EL (cell line): ENCODE results near the gene CNKSR3.

Experiments used
- DNase-seq: peaks from one replicate; pipeline ENCODE4 v3.0.0-alpha.2; 2016

Gene CNKSR3

DNA sequence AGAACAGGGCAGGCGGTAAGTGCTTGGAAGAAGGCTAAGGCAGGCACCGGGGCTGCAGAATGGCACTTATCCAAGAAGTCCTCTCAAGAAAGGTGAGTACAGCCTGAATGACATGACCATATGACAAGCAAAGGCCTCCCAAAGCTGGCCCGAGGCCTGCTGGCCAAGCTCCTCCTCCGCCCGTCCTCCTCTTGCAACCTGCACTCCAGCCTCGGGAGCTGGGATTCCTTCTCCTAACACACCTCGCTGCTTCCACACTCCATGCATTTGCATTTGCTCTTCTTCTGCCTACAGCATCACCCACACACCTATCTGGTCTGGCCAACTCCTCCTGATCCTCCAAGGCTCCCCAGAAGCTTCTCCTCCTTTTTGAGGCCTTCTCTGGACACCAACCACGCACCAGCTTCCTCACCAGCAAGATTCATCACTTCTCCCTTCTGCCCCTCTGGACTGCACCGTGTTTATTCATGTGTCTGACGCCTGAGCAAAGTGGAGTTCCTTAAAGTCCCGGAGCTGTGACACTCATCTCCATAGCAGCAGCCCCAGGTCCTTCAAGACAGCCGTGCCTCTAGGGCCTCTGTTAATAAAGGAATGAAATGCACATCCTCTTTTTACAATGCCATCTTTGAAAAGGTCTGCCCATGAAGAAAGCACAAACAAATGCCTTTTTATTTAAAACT, 32.3 kb downstream of the CNKSR3 start:
- no peak for DNase-seq

DNA sequence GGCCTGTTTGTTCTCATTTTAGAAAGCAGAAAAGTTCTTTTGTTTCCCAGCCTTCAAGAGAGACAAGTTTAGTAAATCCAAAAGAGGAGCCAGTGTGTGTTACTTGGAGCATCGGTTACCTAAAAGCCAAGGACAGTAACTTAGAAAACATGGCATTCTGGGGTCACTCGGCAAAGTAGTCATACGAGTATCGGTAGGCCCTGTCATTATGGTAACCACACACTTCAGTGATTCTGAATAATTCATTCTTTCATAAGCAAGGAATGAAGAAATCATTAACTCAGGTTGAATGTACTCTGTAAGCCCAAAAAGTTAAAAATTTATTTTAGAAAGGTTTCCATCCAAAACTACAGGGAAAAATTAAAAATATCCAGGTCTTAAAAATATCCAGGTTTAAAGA, 34.0 kb downstream of the CNKSR3 start:
- no peak for DNase-seq

DNA sequence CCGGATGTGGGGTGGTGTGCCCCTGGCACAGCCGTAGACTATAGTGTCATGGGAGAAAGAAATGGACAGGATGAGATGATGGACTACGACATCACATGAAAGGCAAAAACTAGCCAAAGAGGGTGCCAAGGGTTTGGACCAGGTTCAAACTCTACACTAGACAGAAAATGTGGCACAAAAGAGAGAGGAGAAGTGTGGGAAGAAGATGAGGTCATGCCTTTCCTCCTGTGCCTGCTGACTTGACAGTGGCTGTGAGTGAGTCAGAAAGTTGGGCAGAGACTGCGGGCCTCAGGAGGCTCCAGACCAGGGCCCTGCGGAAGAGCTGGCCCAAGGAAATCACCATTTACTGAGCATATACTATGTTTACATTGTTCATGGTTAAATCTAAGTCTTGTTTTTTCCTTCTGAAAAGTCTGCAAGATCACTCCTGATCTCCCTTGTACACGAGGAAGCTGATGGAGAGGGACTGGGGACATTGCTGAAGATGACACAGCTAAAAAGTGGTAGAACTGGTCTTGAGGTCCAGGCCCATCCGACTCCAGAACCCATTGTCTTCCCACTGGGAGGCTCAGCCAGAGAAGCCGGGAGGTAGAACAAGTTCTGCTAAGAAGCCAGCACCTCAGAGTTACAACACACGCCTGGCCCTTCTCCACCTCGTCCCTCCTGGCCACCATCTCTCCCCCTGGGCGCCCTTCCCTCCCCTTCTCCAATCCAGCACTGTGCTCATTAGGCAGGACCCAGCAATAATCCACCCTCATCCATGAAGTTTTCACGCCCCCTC, 35.6 kb downstream of the CNKSR3 start:
- DNase-seq: peak; percentile 88

DNA sequence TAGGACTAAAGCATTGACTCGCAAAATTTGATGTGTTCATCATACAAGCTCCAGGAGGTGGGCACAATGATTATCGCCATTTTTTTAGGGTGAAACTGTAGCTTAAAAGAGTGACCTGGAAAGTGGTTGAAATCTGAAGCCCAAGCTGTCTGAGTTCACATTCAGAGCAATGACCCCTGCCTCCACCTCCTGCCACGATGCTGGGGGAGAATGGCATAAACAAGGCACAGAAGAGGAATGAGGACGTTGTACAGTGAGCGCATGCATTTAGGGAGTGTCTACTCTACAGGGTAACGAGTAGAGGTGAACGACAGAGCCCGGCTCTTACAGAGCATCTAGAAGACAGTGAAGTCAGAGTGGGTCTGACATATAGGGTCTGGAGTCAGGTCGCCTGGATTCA, 37.2 kb downstream of the CNKSR3 start:
- no peak for DNase-seq

DNA sequence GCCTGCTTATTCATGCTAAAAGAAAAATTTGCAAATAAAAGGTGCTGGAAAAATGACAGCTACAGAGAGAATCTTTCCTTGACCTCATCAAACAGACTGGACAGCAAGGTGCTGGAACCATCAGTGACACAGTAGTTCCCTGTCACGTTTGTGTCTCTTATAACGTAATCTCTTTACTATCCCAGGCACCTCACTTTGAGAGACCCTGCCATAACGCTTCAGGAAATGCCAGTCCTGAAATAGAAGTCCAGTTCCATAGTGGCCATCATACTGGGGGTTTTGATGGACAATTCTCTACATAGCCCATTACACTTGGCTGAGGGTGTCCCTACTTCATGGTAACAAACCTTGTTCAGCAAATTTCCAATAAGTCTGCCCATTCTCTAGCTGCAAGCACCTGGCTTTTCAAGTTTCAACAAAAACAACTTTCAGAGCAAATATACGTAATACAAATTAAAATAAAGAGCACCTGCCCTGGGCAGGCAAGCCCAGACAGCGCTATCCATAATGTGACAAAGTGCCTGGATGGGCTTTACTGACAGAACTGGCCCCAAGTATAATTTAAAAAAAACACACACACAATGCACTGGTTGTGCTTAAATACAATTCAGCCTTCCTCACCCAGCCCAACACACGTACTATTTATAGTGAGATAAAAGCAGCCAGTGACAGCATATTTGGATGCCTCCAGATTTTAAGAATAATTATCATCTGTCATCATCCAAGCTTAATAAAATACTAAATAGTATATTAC, 38.7 kb downstream of the CNKSR3 start:
- DNase-seq: no peak

DNA sequence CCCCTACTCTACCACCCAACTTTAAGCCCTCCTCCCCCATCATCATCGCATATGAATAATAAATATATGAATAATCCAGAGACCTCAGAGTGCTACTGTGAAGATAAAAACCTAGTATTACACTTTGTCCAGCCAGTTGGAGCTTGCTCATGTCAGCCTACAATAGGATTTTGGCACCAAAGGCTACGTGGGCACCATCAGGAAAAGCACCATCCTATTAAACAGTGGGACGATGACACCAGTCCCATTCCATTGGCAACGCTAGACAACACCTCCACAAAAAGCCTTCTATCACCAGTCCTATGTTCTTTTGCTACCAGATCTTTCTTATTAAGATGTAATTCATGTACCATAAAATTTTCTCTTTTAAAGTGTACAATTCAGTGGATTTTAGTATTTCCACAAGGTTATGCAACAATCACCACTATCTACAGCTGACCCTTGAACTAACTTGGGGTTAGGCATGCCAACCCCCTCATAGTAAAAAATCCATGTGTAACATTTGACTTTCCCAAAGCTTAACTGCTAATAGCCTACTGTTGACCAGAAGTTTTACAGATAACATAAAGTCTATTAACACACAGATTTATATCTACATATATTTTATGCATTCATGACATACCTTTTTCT, 41.1 kb downstream of the CNKSR3 start:
- no peak for DNase-seq

DNA sequence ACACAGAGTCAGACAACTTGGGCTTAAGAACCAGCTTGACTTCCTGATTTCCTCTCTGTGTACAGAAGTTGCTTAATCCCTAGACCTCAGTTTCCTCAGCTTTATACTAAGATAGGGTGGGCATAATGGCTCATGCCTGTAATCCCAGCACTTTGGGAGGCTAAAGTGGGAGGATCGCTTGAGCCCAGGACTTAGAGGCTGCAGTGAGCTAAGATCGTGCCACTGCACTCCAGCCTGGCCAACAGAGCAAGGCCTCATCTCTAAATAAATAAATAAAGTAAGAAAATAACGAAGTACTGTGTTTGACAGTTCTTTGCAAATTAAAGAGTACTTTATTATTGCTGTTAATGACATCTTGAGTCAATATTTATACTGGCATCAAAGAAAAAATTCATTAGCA, 41.7 kb downstream of the CNKSR3 start:
- DNase-seq: no peak

DNA sequence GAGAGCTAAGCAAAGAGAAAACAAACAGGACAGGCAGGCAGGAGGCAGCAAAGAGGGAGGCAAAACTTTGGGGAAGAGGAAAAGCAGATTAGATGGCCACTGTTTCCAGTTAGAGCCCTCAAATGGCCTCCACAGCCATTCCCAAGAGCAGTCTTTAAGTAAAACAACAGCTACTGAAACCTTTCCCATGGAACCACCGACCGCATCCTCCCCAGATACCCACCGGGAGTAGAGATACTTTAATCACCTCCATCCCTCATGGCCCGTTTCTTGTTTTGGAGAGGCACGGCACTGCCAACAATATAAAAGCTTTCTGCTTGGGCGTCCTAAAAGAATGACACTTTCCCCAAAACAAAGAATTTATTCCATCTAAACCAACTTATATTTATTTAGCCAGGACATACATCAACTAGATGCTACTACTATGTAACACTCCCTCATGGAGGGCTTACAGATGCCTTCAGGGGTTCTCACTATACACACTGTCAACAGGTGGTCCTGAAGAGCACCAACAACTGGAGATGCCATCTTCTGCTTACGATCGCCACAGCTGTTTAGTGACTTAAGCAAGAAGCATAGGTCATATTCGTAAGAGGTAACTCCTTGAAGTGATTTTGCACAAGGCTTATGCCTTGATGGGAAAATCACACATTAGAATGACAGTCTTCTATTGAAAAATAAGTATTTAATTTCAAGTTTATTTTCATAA, 43.4 kb downstream of the CNKSR3 start:
- DNase-seq: no peak

DNA sequence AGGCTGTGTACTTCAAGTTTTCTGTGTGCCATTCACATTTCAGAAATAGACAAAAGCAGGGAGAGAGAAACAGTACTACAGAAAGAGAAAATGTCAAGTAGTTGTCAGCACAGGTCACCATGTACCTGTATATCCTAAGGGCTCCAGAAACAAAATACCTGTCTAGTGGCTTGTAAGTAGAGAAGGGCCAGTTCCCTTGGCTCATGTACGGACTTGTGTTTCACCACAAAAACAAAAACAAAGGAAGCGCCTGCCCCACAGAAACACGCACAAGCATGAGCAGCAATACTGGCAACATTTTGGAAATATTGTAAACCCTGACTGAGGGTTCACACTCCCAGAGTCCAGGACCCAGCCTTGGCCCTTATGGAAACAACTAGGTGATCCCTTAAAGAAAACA, 44.3 kb downstream of the CNKSR3 start:
- DNase-seq: no peak

DNA sequence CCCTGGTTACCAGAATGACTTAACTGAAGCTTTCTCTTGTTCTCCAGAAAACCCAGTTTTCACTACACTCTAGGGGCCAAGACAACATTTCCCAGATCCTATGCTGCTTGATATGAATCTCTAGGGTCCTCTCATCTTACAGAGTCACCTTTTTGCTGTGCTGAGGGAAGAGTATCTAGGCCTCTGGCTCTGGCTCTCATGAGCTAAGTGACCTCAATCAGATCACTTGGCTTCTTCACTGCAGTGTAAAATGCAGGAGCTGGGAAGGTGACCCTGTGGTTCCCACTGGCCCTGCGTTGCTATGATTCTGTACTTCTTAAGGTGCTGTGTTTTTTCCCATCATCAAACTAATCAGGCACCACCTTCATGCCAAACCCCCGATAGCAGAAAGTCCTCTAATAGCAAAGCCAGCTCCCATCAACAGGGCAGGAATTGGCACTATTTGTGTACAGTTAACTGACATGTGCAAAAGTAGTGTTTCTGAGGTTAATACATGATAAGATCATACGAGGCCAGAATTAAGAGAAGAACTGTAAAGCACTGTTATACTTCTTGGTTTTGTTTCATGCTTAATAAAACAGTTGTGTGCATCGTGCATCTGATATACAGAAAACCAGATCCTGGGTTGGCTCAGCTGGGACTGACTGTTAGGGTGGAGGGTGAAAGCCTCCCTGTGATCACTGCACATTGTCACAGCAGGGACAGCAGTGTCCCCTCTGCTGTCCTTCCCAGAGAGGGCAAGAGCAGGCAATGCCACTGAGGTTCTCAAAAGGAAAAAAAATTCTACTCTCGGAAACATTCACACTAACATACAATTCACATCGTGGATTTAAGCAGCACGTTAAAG, 46.7 kb downstream of the CNKSR3 start:
- no peak for DNase-seq

DNA sequence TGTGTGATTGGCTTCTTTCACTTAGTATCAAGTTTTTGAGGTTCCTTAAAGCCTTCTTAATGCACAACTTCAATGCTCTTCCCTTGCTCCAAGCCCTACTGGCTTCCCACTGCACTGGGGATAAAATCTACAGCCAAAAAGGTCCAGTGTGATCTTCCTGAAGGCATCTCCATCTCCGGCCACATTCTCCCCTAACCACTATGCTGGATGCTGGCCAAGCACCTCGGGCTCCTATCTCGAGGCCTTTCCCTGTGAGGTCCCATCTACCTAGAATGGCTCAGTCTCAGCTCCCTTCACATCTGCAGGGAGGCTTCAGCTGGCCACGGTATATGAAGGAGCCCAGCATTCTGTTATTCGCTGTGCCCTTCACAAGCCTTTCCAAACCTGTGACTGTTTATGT, 48.1 kb downstream of the CNKSR3 start:
- peak; percentile 26 for DNase-seq

DNA sequence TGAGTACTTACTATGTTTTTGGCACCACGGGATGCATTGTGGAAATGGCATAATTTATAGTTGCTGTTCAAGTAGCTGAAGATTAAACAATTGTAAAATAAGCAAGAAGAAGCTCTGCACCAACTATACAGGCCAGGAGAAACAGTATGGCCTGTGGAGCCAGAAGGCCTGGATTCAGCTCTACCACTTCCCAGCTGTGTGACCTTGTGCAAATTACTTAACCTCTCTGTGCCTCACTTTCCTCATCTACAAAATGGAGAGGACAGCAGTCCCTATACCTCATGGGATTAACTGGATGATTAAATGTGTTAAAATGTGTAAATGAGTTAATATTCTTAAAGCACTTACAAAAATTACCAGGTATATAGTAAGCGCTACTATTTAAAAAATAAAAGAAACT, 49.1 kb downstream of the CNKSR3 start:
- no peak for DNase-seq

DNA sequence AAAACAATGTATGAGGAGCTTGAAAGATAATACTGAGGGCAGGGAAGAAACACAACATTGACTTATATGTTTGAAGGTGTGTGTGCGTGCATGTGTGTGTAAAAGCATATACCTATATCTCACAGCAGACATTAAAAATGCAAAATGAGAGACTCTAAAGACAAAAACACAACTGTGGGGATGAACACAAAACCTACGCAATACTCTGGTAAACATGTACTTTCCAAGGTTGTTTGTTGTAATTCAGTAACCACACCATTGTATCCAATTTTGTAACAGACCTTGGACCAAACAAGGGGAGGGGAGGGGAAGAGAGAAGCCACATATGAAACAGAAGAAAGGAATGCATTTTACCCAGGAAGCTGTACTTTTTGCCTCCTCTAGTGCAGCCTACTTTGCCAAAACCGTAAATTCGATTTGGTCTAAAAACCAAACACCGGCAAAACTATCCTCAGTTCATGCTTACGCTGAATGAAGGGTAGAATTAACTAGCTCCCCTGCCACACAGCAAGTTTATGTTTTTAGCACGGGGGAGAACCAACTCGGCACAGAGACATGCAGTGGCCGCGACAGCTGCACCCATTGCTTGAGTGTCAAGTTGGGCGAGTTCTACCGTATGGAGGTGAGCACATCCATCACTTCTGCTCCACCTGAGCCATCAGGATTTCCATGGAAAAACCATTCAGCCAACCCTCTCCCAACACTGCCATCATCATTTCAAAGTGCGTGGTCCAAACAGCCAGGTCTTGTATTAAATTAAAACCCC, 50.0 kb downstream of the CNKSR3 start:
- DNase-seq: peak; percentile 60

DNA sequence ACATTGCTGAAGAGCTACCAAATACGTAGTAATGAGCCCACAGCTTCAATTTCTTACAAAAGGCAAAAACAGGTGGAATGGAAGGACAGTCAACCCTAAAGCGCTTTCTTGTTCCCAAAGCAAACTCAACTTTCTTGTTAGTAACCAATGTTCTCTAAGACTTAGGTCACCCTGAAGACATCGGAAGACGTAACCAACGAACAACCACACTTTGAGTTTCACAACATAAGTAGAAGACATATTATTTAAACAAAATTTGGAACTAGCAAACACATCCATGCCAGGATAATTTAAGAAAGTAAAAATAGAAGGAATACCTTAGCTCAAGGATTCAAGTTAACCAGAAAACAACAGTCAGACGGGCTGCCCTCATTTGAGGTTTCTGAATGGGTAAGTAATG, 51.0 kb downstream of the CNKSR3 start:
- DNase-seq: no peak

DNA sequence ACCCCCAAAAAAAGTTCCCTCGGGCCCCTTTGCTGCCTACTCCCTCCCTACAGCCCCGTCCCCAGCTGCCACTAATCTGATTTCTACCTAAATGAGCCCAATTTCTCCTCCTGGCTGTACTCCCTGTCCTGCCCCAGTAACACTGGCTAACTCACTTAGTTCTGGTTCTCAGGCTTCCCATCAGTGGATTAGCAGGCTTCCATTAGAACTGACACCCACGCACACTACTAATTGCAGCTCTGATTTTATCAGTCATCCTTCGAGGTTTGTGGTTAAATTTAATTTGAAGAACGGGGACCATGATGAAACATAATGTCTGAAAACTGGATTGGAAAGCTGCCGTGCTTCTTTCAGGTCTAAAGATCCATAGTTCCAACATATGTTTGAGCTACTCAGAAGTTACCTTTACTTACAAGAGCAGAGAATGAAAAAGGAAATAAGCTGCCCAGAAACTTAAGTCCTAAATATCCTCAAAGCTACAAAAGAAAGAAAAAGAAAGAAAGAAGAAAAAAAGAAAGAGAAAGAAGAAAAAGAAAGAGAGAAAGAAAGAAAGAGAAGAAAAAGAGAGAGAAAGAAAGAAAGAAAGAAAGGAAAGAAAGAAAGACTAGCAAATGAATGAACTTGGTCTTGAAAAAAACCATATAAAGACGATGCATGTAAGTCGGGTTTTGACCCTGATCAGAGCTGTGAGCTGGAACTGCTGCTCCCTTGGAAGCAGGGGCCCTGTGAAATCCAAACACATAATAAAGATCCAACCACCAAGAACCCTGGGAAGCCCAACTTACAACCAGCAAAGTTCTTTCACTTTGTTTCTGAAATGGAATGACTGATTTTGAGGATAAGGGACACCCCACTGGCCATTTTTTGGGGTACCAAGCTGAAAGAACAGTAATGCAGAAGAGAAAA, 51.7 kb downstream of the CNKSR3 start:
- peak; percentile 37 for DNase-seq

DNA sequence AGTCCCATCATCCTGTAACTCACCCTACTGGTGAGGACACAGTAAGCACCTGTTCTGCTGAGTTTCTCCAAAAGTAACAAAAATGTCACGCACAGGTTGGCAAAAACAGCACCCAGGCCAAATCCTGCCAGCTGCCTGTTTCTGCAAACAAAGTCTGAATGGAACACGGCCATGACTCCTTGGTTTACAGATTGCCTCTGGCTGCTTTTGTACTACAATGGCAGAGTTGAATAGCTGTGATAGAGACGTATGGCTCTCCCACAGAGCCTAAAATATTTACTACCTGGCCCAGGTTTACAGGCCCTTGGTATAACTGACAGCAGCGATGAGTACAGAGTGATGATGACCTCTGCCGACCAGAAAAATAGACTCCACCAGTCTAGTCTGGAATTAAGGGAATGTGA, 52.6 kb downstream of the CNKSR3 start:
- DNase-seq: no peak

DNA sequence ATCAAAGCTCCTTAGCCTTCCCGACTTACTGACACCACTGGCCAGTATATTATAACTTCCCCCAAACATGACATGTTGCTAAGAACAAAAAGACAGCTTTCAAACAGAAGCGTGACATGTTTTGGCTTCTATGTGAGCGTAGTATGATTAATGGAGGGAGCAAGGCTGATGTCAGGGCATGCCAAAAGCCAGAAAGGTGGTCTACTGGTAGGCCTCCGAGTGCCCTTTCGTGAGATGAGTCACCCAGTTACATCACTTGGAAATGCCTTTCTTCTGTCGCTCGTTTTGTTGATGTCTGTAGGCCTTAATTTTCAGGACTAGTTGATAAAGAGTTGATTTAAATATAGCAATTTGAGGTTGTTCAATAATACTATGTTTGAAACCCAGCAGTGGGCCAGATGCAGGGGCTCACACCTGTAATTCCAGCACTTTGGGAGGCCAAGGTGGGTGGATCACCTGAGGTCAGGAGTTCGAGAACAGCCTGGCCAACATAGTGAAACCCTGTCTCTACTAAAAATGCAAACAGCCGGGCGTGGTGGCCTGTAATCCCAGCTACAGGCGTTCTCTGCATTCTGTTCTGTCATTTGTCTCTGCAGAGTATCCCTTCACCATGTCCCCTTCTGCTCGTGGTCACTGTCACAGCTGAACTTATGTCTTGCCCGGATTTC, 53.3 kb downstream of the CNKSR3 start:
- peak; percentile 35 for DNase-seq

DNA sequence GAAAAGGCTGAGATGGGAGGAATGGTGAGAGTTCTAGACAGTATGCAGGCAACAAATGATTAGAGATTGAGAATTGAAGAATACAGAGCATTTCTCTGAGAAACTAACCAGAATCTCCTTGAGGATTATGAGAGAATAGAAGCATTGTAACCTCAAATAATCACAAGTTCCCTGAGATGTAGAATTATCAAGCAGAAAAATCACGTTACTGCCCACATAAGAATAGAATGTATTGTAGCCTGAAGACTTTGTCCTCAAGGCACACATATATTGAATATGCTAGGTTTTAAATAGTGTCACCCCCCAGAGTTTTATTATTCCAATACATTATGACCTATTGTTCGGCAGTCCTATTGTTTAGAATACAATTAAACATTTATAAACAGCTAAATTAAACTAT, 57.2 kb downstream of the CNKSR3 start:
- DNase-seq: no peak

DNA sequence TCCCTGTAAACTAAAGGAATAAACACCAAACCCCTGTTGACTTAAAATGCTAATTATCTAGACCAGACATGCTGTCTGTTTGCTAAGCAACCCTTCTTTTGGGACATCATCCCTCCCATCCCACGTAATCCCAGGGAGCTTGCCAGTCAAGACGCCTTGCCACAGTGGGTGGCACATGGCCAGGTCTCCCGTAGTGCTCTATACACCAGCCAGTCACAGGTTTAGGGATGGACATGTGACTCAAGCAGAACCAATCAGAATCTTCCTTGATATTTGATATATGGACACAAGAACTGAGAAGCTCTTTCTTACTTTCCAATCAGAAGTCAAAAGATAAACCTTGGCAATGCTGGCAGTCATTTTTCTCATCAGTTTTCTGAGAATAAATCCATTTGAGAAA, 60.0 kb downstream of the CNKSR3 start:
- no peak for DNase-seq
